Brain microvascular endothelial cell (primary cell): ENCODE measurements around the gene KANSL2.
"Not testable (repeated sequence)": the region's sequence is repeated elsewhere in the genome, so short reads cannot be mapped to it uniquely, and the experiment has no call there.

Experiments used
- DNase-seq: peaks from one replicate; pipeline ENCODE4 v3.0.0-alpha.2; 2020
- H3K27ac ChIP-seq: fragments of 250-450 bp; sonication (Bioruptor Pico); 2 replicates; pipeline ENCODE4 v1.5.1; 2020; ENCODE audit warnings: mild to moderate bottlenecking, moderate library complexity
- H3K27me3 ChIP-seq: fragments of 250-450 bp; sonication (Bioruptor Pico); replicated peaks from 2 replicates; pipeline ENCODE4 v1.5.1; 2020; ENCODE audit warnings: mild to moderate bottlenecking
- H3K36me3 ChIP-seq: fragments of 250-450 bp; sonication (Bioruptor Pico); replicated peaks from 2 replicates; pipeline ENCODE4 v1.5.1; 2020; ENCODE audit warnings: mild to moderate bottlenecking
- H3K4me3 ChIP-seq: 2 replicates; pipeline ENCODE4 v1.5.1; 2011; ENCODE audit warnings: low read depth, mild to moderate bottlenecking, control low read depth, low read length, moderate library complexity
- CTCF ChIP-seq: IDR thresholded peaks from 2 replicates; pipeline ENCODE4 v1.5.1; 2011; ENCODE audit warnings: low read depth, mild to moderate bottlenecking, moderate library complexity, low read length, control low read depth, inconsistent platforms; ENCODE audit errors: missing control alignments
- in situ Hi-C: cut with HindIII; loops from 2 replicates; pipeline ENCODE4 v1.10.0; 2017; ENCODE audit warnings: low sequenced_read_pairs, low pct_ligation_motif_present

KANSL2 gene

GRCh38 chr12:48629541-48629940, 52.5 kb downstream of the KANSL2 start:
- no peak for DNase-seq
- no peaks in the 10 kb centered on the region for H3K27me3 ChIP-seq
- H3K36me3 ChIP-seq: no peaks in the 10 kb centered on the region
- H3K4me3 ChIP-seq: no peak overlapping the region
- no peak for TF ChIP-seq CTCF
- no peak overlapping the region for H3K27ac ChIP-seq
- in situ Hi-C loops: no loop called here

DNA sequence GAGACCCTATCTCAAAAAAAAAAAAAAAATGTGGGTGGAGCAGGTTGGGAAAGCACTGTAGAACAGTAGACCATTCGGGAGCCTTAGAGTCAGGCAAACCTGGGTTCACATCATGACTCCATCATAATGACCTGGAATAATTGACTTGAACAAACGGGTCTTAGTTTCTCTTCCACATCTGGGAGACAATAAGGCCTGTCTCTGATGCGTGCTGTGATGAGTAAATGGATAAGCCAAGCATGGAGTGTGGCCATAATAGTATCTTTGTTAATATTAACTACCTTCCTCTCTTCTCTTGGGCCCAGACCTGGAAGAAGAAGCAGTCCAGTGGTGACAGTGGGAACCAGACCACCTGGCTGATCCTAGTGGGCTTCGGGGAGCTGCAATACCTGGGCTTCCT, 54.5 kb downstream of the KANSL2 start:
- no peaks in the 10 kb centered on the region for H3K27me3 ChIP-seq
- no peak overlapping the region for H3K4me3 ChIP-seq
- in situ Hi-C loops: no loop called here
- no peaks in the 10 kb centered on the region for H3K36me3 ChIP-seq
- no peak for TF ChIP-seq CTCF
- H3K27ac ChIP-seq: no peak overlapping the region
- no peak for DNase-seq

- in situ Hi-C loops, H3K4me3 ChIP-seq, H3K36me3 ChIP-seq, H3K27me3 ChIP-seq, H3K27ac ChIP-seq, DNase-seq: not testable (repeated sequence)
These were observed 59.0 kb downstream of the KANSL2 start for GRCh38 chr12:48622997-48623396.

DNA sequence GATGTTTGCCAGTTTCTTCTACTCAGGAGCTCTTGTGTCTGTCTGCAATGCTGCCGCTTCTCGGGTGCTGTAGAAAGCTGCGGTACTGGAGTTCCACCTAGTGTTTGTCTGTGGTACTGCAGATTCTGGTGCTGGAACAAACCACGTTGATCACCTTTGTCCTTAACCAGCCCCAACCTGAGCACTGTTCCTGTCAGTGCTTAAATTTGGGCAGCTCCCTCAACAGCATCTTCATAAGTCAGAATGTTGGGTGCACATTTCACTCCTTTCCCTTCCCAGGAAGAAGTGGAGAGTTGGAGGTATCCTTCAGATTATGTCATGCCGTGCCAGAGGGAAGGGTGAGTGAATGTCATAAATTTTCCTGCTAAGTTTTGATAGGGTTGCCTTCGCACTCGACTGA, 63.5 kb downstream of the KANSL2 start:
- TF ChIP-seq CTCF: peak; percentile 99
- in situ Hi-C loops: no loop called here
- Histone ChIP-seq H3K27me3 (no peaks in the 10 kb centered on the region), H3K36me3 (no peaks in the 10 kb centered on the region), H3K27ac (no peak overlapping the region), H3K4me3 (no peak overlapping the region)
- peak; percentile 77 for DNase-seq

DNA sequence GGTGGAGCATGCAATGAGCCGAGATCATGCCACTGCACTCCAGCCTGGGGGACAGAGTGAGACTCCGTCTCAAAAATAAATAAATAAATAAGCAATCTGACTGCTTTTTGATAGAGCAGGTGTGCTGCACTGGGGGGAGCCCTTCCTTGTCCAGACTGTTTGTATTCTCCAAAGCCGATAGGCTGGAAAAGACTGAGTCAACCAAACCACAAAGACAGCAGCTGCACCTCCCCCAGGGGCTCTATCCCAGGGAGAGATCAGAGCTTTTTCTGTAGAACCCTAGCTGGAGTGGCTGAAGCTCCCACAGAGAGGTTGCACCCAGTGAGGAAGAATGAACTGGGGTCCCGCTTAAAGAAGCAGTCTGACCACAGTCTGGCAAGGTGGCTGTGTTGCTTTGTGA, 66.4 kb downstream of the KANSL2 start:
- DNase-seq: no peak

GRCh38 chr12:48613321-48613720, 68.7 kb downstream of the KANSL2 start:
- in situ Hi-C loops: no loop called here
- DNase-seq: no peak
- H3K4me3 ChIP-seq: no peak overlapping the region
- no peak overlapping the region for H3K27ac ChIP-seq
- no peaks in the 10 kb centered on the region for H3K27me3 ChIP-seq
- no peaks in the 10 kb centered on the region for H3K36me3 ChIP-seq
- no peak for TF ChIP-seq CTCF

More for the DNA sequence above, 66.4 kb downstream of the KANSL2 start:
- H3K36me3 ChIP-seq: no peaks in the 10 kb centered on the region
- no peak overlapping the region for H3K27ac ChIP-seq
- TF ChIP-seq CTCF: no peak
- no peaks in the 10 kb centered on the region for H3K27me3 ChIP-seq
- no peak overlapping the region for H3K4me3 ChIP-seq
- in situ Hi-C loops: no loop called here
